GM12878 (cell line): ENCODE data around the gene ENDOD1. TPM values are rescaled to one million over a fixed set of nuclear protein-coding genes. Genes with fewer than 3 reads are reported as not detected.

Experiments
- ATAC-seq: fragments of 200-7000 bp; cut with Tn5 transposase; 3 replicates; pipeline ENCODE4 v1.9.1; 2020; ENCODE audit warnings: mild to moderate bottlenecking, moderate library complexity
- BruUV-seq: library from RNA; stranded (reverse); fragments of 400-500 nt; replicated peaks from 2 replicates; lab custom pipeline; 2021; lab: Mats Ljungman, UMichigan
- CTCF ChIA-PET: fragments of 300-600 bp; sonication (Branson Sonifier 250); formaldehyde crosslinking; extraction: SDS; loops from one replicate; lab custom pipeline; 2021; ENCODE audit warnings: inconsistent platforms; lab: Yijun Ruan, JAX
- POLR2A ChIA-PET: fragments of 350-600 bp; formaldehyde crosslinking; extraction: SDS; loops from one replicate; lab custom pipeline; 2021; ENCODE audit warnings: inconsistent platforms; lab: Charles Lee
- RAD21 ChIA-PET: fragments of 300-600 bp; sonication (Branson Sonifier 250); formaldehyde crosslinking; loops from one replicate; lab custom pipeline; 2023; ENCODE audit warnings: antibody characterized with exemption; ENCODE audit not compliant: unreplicated experiment; lab: Charles Lee
- SMC1A ChIA-PET: fragments of 300-600 bp; sonication (Branson Sonifier 250); formaldehyde crosslinking; loops from one replicate; lab custom pipeline; 2023; ENCODE audit not compliant: unreplicated experiment, uncharacterized antibody; lab: Charles Lee
- DNase-seq: peaks from one replicate; pipeline ENCODE4 v3.0.0-alpha.2; 2011; ENCODE audit warnings: low read depth, low spot score
- FAIRE-seq: peaks from 3 replicates; lab custom pipeline; 2011; peaks lifted over from hg19 to GRCh38; lab: Jason Lieb, UNC
- H2AFZ ChIP-seq: 2 replicates; pipeline ENCODE4 v1.6.0; 2011; ENCODE audit warnings: low read depth, low read length, control low read depth; ENCODE audit not compliant: control insufficient read depth
- H3K27ac ChIP-seq: 2 replicates; pipeline ENCODE4 v1.5.1; 2011; ENCODE audit warnings: control low read depth; ENCODE audit not compliant: control insufficient read depth, insufficient read depth
- H3K27me3 ChIP-seq, 2 experiments: replicated peaks in 1 of 2; 2 replicates each; pipeline versions ENCODE4 v1.6.0 to v1.6.1; 2011; ENCODE audit warnings: low read length in 1 of 2; ENCODE audit not compliant: control insufficient read depth in 2 of 2, insufficient read depth in 2 of 2
- H3K36me3 ChIP-seq, 2 experiments: 2 replicates each; pipeline ENCODE4 v1.5.1; 2011; ENCODE audit warnings: low read length in 1 of 2; ENCODE audit not compliant: control insufficient read depth in 2 of 2, insufficient read depth in 2 of 2
- H3K4me1 ChIP-seq: 2 replicates; pipeline ENCODE4 v1.6.1; 2011; ENCODE audit warnings: mild to moderate bottlenecking, low read length, moderate library complexity, mixed read lengths; ENCODE audit not compliant: control insufficient read depth, insufficient read depth
- H3K4me2 ChIP-seq: 2 replicates; pipeline ENCODE4 v1.6.0; 2011; ENCODE audit warnings: control low read depth; ENCODE audit not compliant: control insufficient read depth, insufficient read depth
- H3K4me3 ChIP-seq: fragments of 200-600 bp; sonication (generic); 2 replicates; pipeline ENCODE4 v1.5.1; 2016
- H3K79me2 ChIP-seq: 2 replicates; pipeline ENCODE4 v1.6.0; 2011; ENCODE audit warnings: low read length; ENCODE audit not compliant: control insufficient read depth, insufficient read depth
- H3K9ac ChIP-seq: 2 replicates; pipeline ENCODE4 v1.8.0; 2011; ENCODE audit warnings: low read length, control low read depth, mixed read lengths; ENCODE audit not compliant: control insufficient read depth, insufficient read depth
- H3K9me3 ChIP-seq: replicated peaks from 3 replicates; pipeline ENCODE4 v1.5.1; 2011; ENCODE audit warnings: mild to moderate bottlenecking, low read length; ENCODE audit not compliant: control insufficient read depth, insufficient read depth
- H4K20me1 ChIP-seq: 2 replicates; pipeline ENCODE4 v1.6.0; 2011; ENCODE audit not compliant: control insufficient read depth, insufficient read depth
- EZH2 ChIP-seq: IDR thresholded peaks from 2 replicates; pipeline ENCODE4 v1.6.1; 2012; ENCODE audit warnings: low read depth, mild to moderate bottlenecking, control low read depth, inconsistent platforms, low read length, borderline replicate concordance; ENCODE audit not compliant: control insufficient read depth
- JUNB ChIP-seq: IDR thresholded peaks from 2 replicates; pipeline ENCODE4 v1.6.1; 2016; ENCODE audit warnings: antibody characterized with exemption, mild to moderate bottlenecking
- SMAD5 ChIP-seq: IDR thresholded peaks from 2 replicates; pipeline ENCODE4 v1.6.1; 2016; ENCODE audit warnings: antibody characterized with exemption, low read depth
- SPI1 ChIP-seq: IDR thresholded peaks from 2 replicates; pipeline ENCODE4 v1.6.1; 2011; ENCODE audit warnings: low read depth, mild to moderate bottlenecking, low read length, moderate library complexity, borderline replicate concordance; ENCODE audit not compliant: insufficient read depth
- USF2 ChIP-seq: IDR thresholded peaks from 2 replicates; pipeline ENCODE4 v1.6.1; 2011; ENCODE audit warnings: low read depth, low read length, improper control_type of control experiment, borderline replicate concordance
- WRNIP1 ChIP-seq: IDR thresholded peaks from 2 replicates; pipeline ENCODE4 v1.6.1; 2011; ENCODE audit warnings: low read depth, low read length, improper control_type of control experiment, borderline replicate concordance
- WGBS: methylation state at CpG from one replicate; pipeline ENCODE4 v1.1.6; 2016; ENCODE audit warnings: low lambda C conversion rate; ENCODE audit not compliant: insufficient replicate concordance, insufficient coverage; ENCODE audit errors: missing lambda C conversion rate; 5-methylcytosine and 5-hydroxymethylcytosine counted together
- in situ Hi-C: fragments of 300-500 bp; cut with MboI; formaldehyde crosslinking; loops from 9 replicates; pipeline ENCODE4 v1.14.3; 2018; ENCODE audit warnings: mixed read lengths
- intact Hi-C: fragments of 100-400 bp; cut with micrococcal nuclease; formaldehyde crosslinking; loops from one replicate; pipeline ENCODE4 v1.14.2; 2022; ENCODE audit not compliant: unreplicated experiment
- polyA plus RNA-seq, 11 experiments: library from polyadenylated mRNA; depleted of rRNA in 4 of 11; unstranded in 6 of 11; stranded (reverse) in 5 of 11; fragments of >200 nt; fragmentation: Nextera tagmentation in 4 of 11; fragmentation: Illumina TruSeq in 1 of 11; extraction: Ambion mirVana in 4 of 11; extraction: Trizol in 1 of 11; gene quantifications; 1 replicate in 1 of 11; 2 replicates in 10 of 11; pipeline versions ENCODE4 v1.2.1 to v1.2.3, GENCODE V29; 2011 to 2016; ENCODE audit warnings: inconsistent platforms in 2 of 11, missing spikeins in 2 of 11, low read depth in 1 of 11
- total RNA-seq, 4 experiments: library from RNA; depleted of rRNA in 3 of 4; stranded (reverse); fragments of >200 nt in 3 of 4; fragmentation: Illumina TruSeq in 1 of 4; extraction: Trizol in 1 of 4; gene quantifications; 2 replicates each; pipeline versions ENCODE4 v1.2.1 to v1.2.3, GENCODE V29; 2013 to 2021
- TF ChIP-seq, protein P1 (sequence below): fragments of 450-650 bp; formaldehyde crosslinking; IDR thresholded peaks from 2 replicates; pipeline ENCODE4 v1.5.0; 2022; ENCODE audit warnings: mild to moderate bottlenecking, missing genetic modification characterization

Gene ENDOD1
- total and polyA plus RNA-seq, 10 of the 15 experiments (the other 5 are each of a cell fraction or from before 2014, with no cell fraction given) = 6.0 to 30.0 (median 12.1) TPM

DNA sequence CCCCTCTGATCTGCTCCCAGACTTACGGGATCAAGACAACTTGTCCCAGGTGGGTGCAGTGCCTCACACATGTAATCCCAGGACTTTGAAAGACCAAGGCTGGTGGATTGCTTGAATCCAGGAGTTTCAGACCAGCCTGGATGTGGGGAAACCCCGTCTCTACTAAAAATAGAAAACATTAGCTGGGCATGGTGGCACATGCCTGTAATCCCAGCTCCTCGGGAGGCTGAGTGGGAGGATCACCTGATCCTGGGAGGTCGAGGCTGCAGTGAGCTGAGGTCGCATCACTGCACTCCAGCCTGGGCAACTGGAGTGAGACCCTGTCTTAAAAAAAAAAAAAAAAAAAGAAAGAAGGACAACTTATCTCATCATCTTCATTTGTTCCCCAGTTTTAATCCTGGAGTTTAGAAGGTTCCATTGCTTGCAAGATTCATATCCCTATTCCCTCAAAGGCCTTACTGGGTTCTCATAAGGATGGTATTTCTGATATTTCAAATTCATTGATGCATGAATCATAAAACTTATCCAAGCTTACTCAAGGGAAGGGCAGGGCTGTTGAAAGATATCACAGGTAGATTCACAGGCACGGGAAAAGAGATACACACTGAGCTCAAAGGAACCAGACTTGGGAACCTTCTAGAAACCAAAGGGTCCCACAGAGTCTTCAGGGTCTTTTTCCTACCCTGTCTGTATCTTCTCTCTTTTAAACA lies 14.6 kb downstream of the ENDOD1 start:
- FAIRE-seq = no peak
- H3K4me2 ChIP-seq = no peak overlapping the region
- ChIA-PET POLR2A (interaction anchor here (0.7 to 1.3 kb wide), 3 partner anchors 13 to 147 kb away, joined by 3 to 4 read pairs (median 3); no protein-coding TSS in a partner anchor), RAD21 (interaction anchor here (1.2 to 2.5 kb wide), 2 partner anchors 11 to 47 kb away, joined by 4 to 13 read pairs; no protein-coding TSS in a partner anchor), SMC1A (interaction anchor here (0.7 to 17.5 kb wide), 5 partner anchors 8 to 34 kb away, joined by 3 to 315 read pairs (median 9); partner anchors contain the start of genes ENDOD1 and SRSF8), CTCF (interaction anchor here (0.7 to 4.0 kb wide), 6 partner anchors 12 to 42 kb away, joined by 3 to 37 read pairs (median 4); partner anchors contain the start of gene ENDOD1)
- ATAC-seq = no peak
- in situ Hi-C loops (no loop called here), intact Hi-C loops (no loop called here)
- no peak for DNase-seq
- H3K36me3 ChIP-seq = no peaks in the 10 kb centered on the region
- WGBS = 83% methylated on average over 6 of the region's 6 CpGs
- H3K9ac ChIP-seq = no peak overlapping the region
- H2AFZ ChIP-seq = no peak overlapping the region
- no peaks in the 10 kb centered on the region for H3K27me3 ChIP-seq
- no peaks in the 10 kb centered on the region for H4K20me1 ChIP-seq
- H3K27ac ChIP-seq = no peak overlapping the region
- no peak for TF ChIP-seq JUNB
- no peak for TF ChIP-seq SMAD5
- no peak for TF ChIP-seq WRNIP1
- TF ChIP-seq, protein P1, sequence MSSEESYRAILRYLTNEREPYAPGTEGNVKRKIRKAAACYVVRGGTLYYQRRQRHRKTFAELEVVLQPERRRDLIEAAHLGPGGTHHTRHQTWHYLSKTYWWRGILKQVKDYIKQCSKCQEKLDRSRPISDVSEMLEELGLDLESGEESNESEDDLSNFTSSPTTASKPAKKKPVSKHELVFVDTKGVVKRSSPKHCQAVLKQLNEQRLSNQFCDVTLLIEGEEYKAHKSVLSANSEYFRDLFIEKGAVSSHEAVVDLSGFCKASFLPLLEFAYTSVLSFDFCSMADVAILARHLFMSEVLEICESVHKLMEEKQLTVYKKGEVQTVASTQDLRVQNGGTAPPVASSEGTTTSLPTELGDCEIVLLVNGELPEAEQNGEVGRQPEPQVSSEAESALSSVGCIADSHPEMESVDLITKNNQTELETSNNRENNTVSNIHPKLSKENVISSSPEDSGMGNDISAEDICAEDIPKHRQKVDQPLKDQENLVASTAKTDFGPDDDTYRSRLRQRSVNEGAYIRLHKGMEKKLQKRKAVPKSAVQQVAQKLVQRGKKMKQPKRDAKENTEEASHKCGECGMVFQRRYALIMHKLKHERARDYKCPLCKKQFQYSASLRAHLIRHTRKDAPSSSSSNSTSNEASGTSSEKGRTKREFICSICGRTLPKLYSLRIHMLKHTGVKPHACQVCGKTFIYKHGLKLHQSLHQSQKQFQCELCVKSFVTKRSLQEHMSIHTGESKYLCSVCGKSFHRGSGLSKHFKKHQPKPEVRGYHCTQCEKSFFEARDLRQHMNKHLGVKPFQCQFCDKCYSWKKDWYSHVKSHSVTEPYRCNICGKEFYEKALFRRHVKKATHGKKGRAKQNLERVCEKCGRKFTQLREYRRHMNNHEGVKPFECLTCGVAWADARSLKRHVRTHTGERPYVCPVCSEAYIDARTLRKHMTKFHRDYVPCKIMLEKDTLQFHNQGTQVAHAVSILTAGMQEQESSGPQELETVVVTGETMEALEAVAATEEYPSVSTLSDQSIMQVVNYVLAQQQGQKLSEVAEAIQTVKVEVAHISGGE (CRISPR knock-in tag) = no peak
- TF ChIP-seq EZH2 = no peak
- TF ChIP-seq SPI1 = no peak
- no peak for TF ChIP-seq USF2
- no peak overlapping the region for H3K4me3 ChIP-seq
- no TSS peak for BruUV-seq
- no peaks in the 10 kb centered on the region for H3K79me2 ChIP-seq
- no peaks in the 10 kb centered on the region for H3K9me3 ChIP-seq
- no peaks in the 10 kb centered on the region for H3K4me1 ChIP-seq
